Measurements from ENCODE around the gene GBGT1. TPM values are rescaled to one million over a fixed set of nuclear protein-coding genes. Genes with fewer than 3 reads are reported as not detected.
A peak's percentile ranks its signal among the peaks of the same experiment; 100 is the strongest.
"Not testable (repeated sequence)": the region's sequence is repeated elsewhere in the genome, so short reads cannot be mapped to it uniquely, and the experiment has no call there.

Gene GBGT1
- total RNA-seq = 1 to 10 TPM; 3.6 to 6.3 TPM
- polyA plus RNA-seq = under 1 TPM; 0.16 to 0.50 TPM

GRCh38 chr9:133163504-133164172 lies at the start of gene GBGT1:
Gene GBGT1, minus strand, starts transcription at chr9:133163914. Its CDS starts 1,502 bp downstream, at chr9:133162412.
- Histone ChIP-seq H3K4me1 (ENCODE audit: insufficient read depth, low read length) (peaks cover 12% of the 10 kb centered on the region), H3K36me3 (ENCODE audit: insufficient read depth, low read length) (no peaks in the 10 kb centered on the region), H3K27me3 (ENCODE audit: insufficient read depth, low read length) (no peaks in the 10 kb centered on the region), H3K27ac (ENCODE audit: low read depth, low read length) (peak within 1 kb of the TSS; percentile 20), H3K9me3 (ENCODE audit: control insufficient read depth in 1 of 2, low read length in 2 of 2) (no peaks in the 10 kb centered on the region), H3K4me3 (ENCODE audit: low read length in 2 of 2) (peak within 1 kb of the TSS in 1 of 2 donors; percentile 30)
- intact Hi-C loops (cut with micrococcal nuclease) = no loop called here
- H3K4me3 Mint-ChIP-seq = peak within 1 kb of the TSS; percentile 65 to 83 (median 76)
- no peaks in the 10 kb centered on the region for H3K27me3 Mint-ChIP-seq
- peak in 2 of 5 donors; percentile 23 to 24 for DNase-seq
- no peaks in the 10 kb centered on the region for H3K36me3 Mint-ChIP-seq
- ChIA-PET POLR2A (ENCODE audit: partially characterized antibody) (interaction anchor here (0.5 to 0.7 kb wide), 2 partner anchors 9 to 133 kb away, joined by 3 to 4 read pairs; partner anchors contain the start of gene GTF3C5), CTCF (ENCODE audit: partially characterized antibody) (interaction anchor here (0.7 to 1.1 kb wide), 2 partner anchors 14 to 60 kb away, joined by 3 read pairs; no protein-coding TSS in a partner anchor)
- peak within 1 kb of the TSS in 1 of 7 donors; percentile 73 for H3K27ac Mint-ChIP-seq
- peaks cover 3 to 11% (median 7%) of the 10 kb centered on the region in 4 donors for H3K4me1 Mint-ChIP-seq
- no peaks in the 10 kb centered on the region for H3K9me3 Mint-ChIP-seq

GRCh38 chr9:133210609-133211008 lies 46.9 kb upstream of the GBGT1 start:
- no peak overlapping the region for H3K4me3 ChIP-seq (ENCODE audit: low read length in 2 of 2)
- H3K36me3 ChIP-seq (ENCODE audit: insufficient read depth, low read length) = no peaks in the 10 kb centered on the region
- no peaks in the 10 kb centered on the region for H3K4me1 Mint-ChIP-seq
- H3K9me3 ChIP-seq (ENCODE audit: control insufficient read depth in 1 of 2, low read length in 2 of 2) = no peaks in the 10 kb centered on the region
- H3K27me3 ChIP-seq (ENCODE audit: insufficient read depth, low read length) = no peaks in the 10 kb centered on the region
- no peak overlapping the region for H3K27ac ChIP-seq (ENCODE audit: low read depth, low read length)
- no peak overlapping the region for H3K4me3 Mint-ChIP-seq
- H3K9me3 Mint-ChIP-seq = peaks cover 0 to 11% (median 3%) of the 10 kb centered on the region in 8 donors
- no peak overlapping the region for H3K27ac Mint-ChIP-seq
- CTCF ChIA-PET (ENCODE audit: partially characterized antibody) = no interaction called here
- POLR2A ChIA-PET (ENCODE audit: partially characterized antibody) = no interaction called here
- H3K27me3 Mint-ChIP-seq = peaks cover 24 to 28% of the 10 kb centered on the region in 2 donors
- no peaks in the 10 kb centered on the region for H3K4me1 ChIP-seq (ENCODE audit: insufficient read depth, low read length)
- no peak for DNase-seq
- H3K36me3 Mint-ChIP-seq = no peaks in the 10 kb centered on the region
- intact Hi-C loops (cut with micrococcal nuclease) = no loop called here

- H3K36me3 Mint-ChIP-seq = no peaks in the 10 kb centered on the region
- H3K27me3 Mint-ChIP-seq = peaks cover 22 to 26% of the 10 kb centered on the region in 2 donors
- no peak overlapping the region for H3K27ac Mint-ChIP-seq
- intact Hi-C loops (cut with micrococcal nuclease) = no loop called here
- H3K4me1 ChIP-seq (ENCODE audit: insufficient read depth, low read length) = no peaks in the 10 kb centered on the region
- no peaks in the 10 kb centered on the region for H3K27me3 ChIP-seq (ENCODE audit: insufficient read depth, low read length)
- H3K36me3 ChIP-seq (ENCODE audit: insufficient read depth, low read length) = no peaks in the 10 kb centered on the region
- no peak overlapping the region for H3K4me3 Mint-ChIP-seq
- peaks cover 0 to 11% (median 2%) of the 10 kb centered on the region in 8 donors for H3K9me3 Mint-ChIP-seq
- no peak overlapping the region for H3K27ac ChIP-seq (ENCODE audit: low read depth, low read length)
- no peak overlapping the region for H3K4me3 ChIP-seq (ENCODE audit: low read length in 2 of 2)
- DNase-seq = no peak
- H3K4me1 Mint-ChIP-seq = no peaks in the 10 kb centered on the region
- H3K9me3 ChIP-seq (ENCODE audit: control insufficient read depth in 1 of 2, low read length in 2 of 2) = no peaks in the 10 kb centered on the region
- CTCF ChIA-PET (ENCODE audit: partially characterized antibody) = no interaction called here
- POLR2A ChIA-PET (ENCODE audit: partially characterized antibody) = no interaction called here
Measured at GRCh38 chr9:133210202-133210532, 46.5 kb upstream of the GBGT1 start.

GRCh38 chr9:133209327-133210201 lies 45.9 kb upstream of the GBGT1 start:
- H3K9me3 Mint-ChIP-seq = not testable (repeated sequence)

GRCh38 chr9:133208880-133209300 lies 45.2 kb upstream of the GBGT1 start, which contains the start of gene OBP2B:
Gene OBP2B, minus strand, starts transcription at chr9:133209250. Its CDS starts 51 bp downstream, at chr9:133209199.
- intact Hi-C loops (cut with micrococcal nuclease); H3K9me3 ChIP-seq (ENCODE audit: control insufficient read depth in 1 of 2, low read length in 2 of 2); H3K9me3 Mint-ChIP-seq; H3K27me3 ChIP-seq (ENCODE audit: insufficient read depth, low read length); H3K36me3 ChIP-seq (ENCODE audit: insufficient read depth, low read length); H3K27ac Mint-ChIP-seq; H3K27ac ChIP-seq (ENCODE audit: low read depth, low read length); H3K36me3 Mint-ChIP-seq; H3K4me1 Mint-ChIP-seq; H3K4me3 Mint-ChIP-seq; H3K4me3 ChIP-seq (ENCODE audit: low read length in 2 of 2); H3K4me1 ChIP-seq (ENCODE audit: insufficient read depth, low read length); POLR2A ChIA-PET (ENCODE audit: partially characterized antibody); DNase-seq: not testable (repeated sequence)
- peaks cover 14 to 18% of the 10 kb centered on the region in 2 donors for H3K27me3 Mint-ChIP-seq
- CTCF ChIA-PET (ENCODE audit: partially characterized antibody) = interaction anchor here (0.6 kb wide), 1 partner anchor 24 kb away, joined by 3 read pairs; no protein-coding TSS in a partner anchor

More at GRCh38 chr9:133209327-133210201, 45.9 kb upstream of the GBGT1 start:
- H3K4me1 Mint-ChIP-seq; H3K36me3 Mint-ChIP-seq; H3K27me3 ChIP-seq (ENCODE audit: insufficient read depth, low read length); intact Hi-C loops (cut with micrococcal nuclease); H3K4me1 ChIP-seq (ENCODE audit: insufficient read depth, low read length); H3K27ac Mint-ChIP-seq; POLR2A ChIA-PET (ENCODE audit: partially characterized antibody); H3K4me3 Mint-ChIP-seq; H3K36me3 ChIP-seq (ENCODE audit: insufficient read depth, low read length); DNase-seq; H3K27ac ChIP-seq (ENCODE audit: low read depth, low read length); H3K4me3 ChIP-seq (ENCODE audit: low read length in 2 of 2); H3K9me3 ChIP-seq (ENCODE audit: control insufficient read depth in 1 of 2, low read length in 2 of 2): not testable (repeated sequence)
- H3K27me3 Mint-ChIP-seq = peaks cover 18 to 25% of the 10 kb centered on the region in 2 donors
- CTCF ChIA-PET (ENCODE audit: partially characterized antibody) = interaction anchor here (0.6 kb wide), 1 partner anchor 24 kb away, joined by 3 read pairs; no protein-coding TSS in a partner anchor

- H3K36me3 Mint-ChIP-seq; DNase-seq; H3K4me1 Mint-ChIP-seq; H3K36me3 ChIP-seq (ENCODE audit: insufficient read depth, low read length); H3K27me3 ChIP-seq (ENCODE audit: insufficient read depth, low read length); H3K4me1 ChIP-seq (ENCODE audit: insufficient read depth, low read length); H3K4me3 ChIP-seq (ENCODE audit: low read length in 2 of 2); CTCF ChIA-PET (ENCODE audit: partially characterized antibody); H3K9me3 ChIP-seq (ENCODE audit: control insufficient read depth in 1 of 2, low read length in 2 of 2); H3K27ac Mint-ChIP-seq; intact Hi-C loops (cut with micrococcal nuclease); H3K9me3 Mint-ChIP-seq; H3K27ac ChIP-seq (ENCODE audit: low read depth, low read length); POLR2A ChIA-PET (ENCODE audit: partially characterized antibody); H3K4me3 Mint-ChIP-seq: not testable (repeated sequence)
- peaks cover 14 to 18% of the 10 kb centered on the region in 2 donors for H3K27me3 Mint-ChIP-seq
Measured at GRCh38 chr9:133208171-133208879, 44.6 kb upstream of the GBGT1 start.
